HCT116 (cell line): ENCODE measurements around the gene DONSON.

Source experiments
- CTCF ChIP-seq, 3 experiments: fragments of 200-600 bp in 1 of 3; sonication (generic) in 1 of 3; IDR thresholded peaks in 2 of 3; conservative IDR thresholded peaks in 1 of 3; 2 replicates each; pipeline ENCODE4 v1.5.1; 2012 to 2017; ENCODE audit warnings: low read depth in 2 of 3, low read length in 2 of 3, antibody characterized with exemption in 1 of 3, borderline replicate concordance in 1 of 3, control low read depth in 1 of 3, mild to moderate bottlenecking in 1 of 3, mixed read lengths in 1 of 3, mixed run types in 1 of 3, moderate library complexity in 1 of 3; ENCODE audit not compliant: insufficient read depth in 1 of 3
- SRF ChIP-seq: IDR thresholded peaks from 2 replicates; pipeline ENCODE4 v1.6.1; 2012; ENCODE audit warnings: low read depth

GRCh38 chr21:33634254-33634653, 45.8 kb upstream of the DONSON start:
- TF ChIP-seq SRF = no peak
- TF ChIP-seq CTCF (IDR thresholded peaks at IDR 0.05 in 2 of 3, conservative IDR thresholded peaks at IDR 0.05 in 1 of 3; ENCODE audit: borderline replicate concordance in 1 of 3, insufficient read depth in 1 of 3, low read depth in 2 of 3, low read length in 2 of 3) = no peak
